ENCODE measurements around the gene HELZ.
"Not testable (repeated sequence)": the region's sequence is repeated elsewhere in the genome, so short reads cannot be mapped to it uniquely, and the experiment has no call there.

The HELZ gene

GRCh38 chr17:67180275-67180674, 64.7 kb downstream of the HELZ start:
- no peak for DNase-seq

DNA sequence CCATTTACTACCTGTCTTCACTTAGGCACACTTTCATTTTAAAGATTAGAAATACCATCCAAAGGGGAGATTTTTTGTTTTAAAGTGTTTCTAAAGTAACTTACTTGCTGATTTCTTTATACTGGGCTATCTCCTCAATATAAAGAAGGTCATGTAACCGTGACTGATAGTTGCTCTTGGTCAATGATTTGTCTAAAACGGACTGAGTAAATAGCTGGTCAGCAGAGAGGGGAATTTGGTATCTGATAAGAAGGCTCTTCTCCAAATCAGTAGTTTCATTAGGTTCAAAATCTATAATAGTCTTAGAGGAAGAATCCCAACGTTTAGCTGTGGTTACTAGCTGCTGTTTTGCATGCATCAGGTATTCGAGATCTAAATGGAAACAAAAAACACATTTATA, 66.4 kb downstream of the HELZ start:
- no peak for DNase-seq

- DNase-seq: no peak
Observed at GRCh38 chr17:67177732-67178131, 67.3 kb downstream of the HELZ start.

DNA sequence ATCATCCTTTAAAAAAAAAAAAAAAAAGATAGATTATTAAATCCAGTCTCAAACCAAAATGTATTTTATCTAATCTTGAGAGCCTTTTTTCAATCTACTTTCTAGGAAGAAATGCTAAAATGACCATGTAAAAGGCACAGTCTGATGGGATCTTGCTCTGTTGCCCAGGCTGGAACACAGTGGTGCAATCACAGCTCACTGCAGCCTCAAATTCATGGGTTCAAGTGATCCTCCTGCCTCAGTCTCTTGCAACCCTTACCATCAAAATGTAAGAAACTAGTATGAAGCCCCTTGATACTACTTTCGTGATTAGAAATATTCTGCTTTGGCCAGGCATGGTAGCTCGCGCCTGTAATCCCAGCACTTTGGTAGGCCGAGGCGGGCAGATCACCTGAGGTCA, 70.8 kb downstream of the HELZ start:
- DNase-seq: no peak

DNA sequence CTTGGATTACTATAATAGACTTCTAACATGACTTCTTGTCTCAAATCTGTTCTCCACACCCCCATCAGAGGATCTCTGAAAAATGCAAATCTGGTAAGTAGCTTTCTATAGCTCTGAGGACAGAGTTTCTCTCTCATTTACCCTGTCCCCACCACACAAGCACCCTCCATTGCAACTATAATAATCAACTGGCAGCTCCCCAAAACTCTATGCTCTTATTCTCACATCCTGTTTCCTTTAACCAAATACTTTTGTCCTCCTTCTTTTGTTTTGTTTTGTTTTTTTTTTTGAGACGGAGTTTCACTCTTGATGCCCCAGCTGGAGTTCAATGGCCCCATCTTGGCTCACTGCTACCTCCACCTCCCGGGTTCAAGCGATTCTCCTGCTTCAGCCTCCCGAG, 73.4 kb downstream of the HELZ start:
- DNase-seq: no peak

DNA sequence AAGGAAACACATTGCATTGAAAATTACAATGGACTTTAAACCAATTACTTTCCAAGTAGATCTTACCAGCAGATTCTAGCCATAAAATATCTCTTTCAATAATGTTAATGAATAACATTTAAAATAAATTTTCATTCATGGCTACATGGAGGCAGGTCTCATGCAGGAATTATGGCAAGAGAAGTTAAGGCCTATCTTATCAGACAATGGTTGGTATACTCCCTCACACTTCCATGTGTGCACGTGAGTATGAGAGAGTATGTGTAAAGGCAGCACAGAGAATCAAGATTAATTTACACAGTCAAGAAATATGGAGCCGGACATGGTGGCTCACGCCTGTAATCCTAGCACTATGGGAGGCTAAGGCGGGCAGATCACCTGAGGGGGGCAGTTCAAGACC, 76.5 kb downstream of the HELZ start:
- no peak for DNase-seq

DNA sequence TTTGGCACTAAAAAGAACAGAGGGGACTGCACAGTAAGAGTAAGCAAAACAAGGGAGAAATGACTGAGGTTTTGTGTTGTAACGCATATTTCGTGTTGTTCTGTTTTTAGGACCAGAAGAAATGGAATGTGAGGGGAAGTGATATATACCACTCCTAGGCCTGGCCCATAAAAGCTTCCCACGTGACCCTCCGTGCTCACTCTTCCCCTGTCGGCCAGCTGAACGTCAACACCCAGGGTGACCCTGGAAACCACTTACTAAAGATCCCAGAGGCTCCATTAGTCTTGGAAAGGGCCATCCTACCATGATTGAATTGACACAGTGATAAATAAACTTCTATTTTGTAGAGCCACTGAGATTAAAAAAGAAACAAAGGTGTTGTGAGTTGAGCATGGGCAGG, 79.8 kb downstream of the HELZ start:
- DNase-seq: no peak

GRCh38 chr17:67164302-67164701, 80.7 kb downstream of the HELZ start:
- DNase-seq: no peak

DNA sequence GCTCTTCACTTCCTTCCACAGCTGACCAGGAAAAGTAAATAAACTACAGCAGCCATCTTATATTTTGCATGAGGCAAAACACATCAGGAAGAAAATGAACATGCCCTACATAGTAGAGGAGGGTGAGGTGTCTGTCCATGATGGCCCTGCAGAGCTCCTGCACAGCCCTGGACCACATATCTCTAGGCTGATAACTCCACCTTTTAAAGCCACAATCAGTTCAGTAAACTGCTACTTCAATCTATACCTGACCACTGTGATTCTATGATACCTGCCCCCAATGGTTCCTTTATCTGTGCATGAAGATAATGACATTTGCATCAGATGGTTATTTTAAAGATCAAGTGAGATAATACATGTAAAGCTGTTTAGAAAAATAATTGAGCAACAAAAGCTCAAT, 82.2 kb downstream of the HELZ start:
- no peak for DNase-seq

DNA sequence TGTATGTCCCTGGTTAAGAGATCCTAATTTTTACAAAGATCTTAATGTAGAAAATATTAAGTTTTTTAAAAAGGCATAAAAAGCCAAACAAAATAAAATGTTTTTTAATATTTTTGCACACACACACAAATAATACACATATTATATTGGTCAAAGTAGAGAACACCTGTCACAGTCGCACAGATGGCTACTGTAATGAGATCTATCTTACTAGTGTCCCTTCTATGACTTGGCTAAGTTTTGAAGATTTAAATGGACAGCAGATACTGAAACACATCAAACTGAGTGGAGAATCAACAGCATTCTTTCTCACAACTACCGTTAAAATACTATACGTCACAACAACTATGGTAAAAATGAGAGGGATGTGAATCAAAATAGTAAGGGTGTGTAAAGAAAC, 83.4 kb downstream of the HELZ start:
- DNase-seq: no peak

DNA sequence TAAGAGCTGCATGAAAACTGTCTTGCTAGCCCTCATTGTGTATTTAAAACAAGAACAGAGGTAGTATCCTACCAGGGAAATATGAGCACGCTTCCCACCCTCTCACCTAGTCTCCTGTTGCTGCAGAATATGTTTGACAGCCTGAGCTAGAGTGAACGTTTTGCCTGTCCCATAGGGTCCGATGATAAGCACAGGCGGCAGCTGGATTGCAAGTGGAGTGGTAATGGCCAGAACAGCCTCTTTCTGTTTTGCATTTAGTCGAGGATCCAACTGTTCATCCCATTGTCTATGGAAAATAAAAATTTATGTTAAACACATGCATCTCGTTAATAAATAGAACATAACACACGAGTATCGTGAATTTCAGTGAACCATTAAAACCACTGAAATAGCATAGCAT, 84.2 kb downstream of the HELZ start:
- DNase-seq: no peak

DNA sequence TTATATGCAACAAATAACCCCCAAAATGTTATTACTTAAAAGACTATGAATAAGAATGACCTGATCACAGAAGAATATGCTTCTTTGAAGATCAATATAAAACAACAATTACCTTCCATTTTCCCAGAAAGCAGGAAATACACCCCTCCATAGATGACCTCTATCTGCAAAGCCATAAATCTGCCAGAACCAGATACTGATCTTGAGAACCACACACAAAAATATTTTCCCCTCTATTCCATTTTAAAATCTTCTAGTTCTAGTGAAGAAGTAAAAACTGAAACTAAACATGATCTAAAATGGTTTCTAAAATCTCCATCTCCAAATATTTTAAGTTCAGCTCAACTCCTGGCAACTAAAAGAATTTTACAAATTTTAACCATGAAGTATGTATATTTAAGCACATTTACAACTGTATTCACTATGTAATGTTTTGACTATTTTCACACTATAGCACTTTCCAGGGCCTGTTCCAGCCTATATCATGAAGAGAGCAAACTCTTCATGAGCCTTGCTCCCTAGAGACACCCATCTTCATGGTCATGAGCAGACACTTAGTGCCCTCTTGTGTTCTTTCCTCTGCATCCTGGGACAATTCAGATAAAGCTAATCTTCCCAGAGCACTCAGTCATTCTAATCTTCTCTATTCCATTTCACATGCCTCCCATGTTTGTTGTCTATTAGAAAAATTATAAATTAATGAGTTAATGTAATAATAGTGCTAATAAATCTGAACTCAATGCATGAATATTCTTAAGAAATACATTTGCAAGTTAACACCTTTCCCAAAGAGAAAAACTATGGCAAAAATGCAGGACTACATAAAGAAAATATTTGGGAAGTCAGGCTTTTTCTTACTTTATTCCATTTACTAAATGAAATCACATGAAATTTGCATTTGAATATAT, 87.0 kb downstream of the HELZ start:
- DNase-seq: no peak

DNA sequence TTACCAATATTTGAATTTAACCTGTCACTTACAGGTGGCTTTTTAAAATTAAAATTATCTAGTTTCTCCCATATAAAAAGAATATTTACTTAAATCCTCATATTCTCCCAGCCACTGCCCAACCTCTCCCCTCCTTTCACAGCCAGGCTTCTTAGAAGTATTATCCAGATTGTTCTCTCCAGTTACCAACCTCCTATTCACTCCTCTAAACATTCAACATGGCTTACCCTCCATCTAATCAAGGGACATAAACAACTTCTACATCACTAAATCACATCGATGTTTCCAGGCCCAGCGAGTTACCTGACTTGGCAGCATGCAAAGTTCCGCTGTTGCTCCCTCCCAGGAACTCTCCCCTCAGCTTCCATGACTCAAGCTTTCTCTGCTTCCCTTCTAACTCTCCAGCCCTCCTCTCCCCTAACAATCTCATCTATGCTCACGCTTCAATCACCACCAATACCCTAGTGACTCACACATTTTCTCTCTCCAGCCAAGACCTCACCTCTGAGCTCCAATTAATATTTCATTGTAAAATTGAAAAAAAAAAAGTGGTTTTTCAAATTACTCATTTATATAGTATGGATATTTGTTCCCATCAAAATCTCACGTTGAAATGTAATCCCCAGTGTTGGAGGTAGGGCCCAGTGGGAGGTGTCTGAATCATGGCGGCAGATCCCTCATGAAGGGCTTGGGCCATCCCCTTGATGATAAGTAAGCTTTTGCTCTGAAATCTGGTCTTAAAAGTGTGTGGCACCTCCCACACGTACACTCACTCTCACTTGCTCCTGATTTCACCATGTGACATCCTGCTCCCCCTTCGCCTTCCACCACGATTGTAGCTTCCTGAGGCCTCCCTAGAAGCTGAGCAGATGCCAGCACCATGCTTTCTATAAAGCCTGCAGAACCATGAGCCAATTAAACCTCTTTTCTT, 88.5 kb downstream of the HELZ start:
- DNase-seq: no peak

DNA sequence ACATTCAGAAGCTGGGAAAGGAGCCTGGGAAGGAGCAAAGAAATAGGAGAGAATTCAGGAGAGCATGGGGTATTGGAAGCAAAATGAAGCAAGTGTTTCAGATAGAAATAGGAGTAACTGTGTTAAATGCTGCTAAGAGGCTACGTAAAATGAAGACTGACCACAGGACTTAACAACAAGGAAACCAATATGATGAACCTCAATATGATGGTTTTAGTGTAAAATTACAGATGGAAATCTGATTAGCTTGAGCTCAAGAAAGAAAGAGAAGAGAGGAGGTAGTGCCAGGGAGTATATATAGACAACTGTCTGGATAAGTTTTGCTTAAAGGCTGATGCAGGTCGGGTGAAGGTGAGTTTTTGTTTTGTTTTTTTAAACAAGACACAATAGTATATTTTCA, 92.2 kb downstream of the HELZ start:
- no peak for DNase-seq

DNA sequence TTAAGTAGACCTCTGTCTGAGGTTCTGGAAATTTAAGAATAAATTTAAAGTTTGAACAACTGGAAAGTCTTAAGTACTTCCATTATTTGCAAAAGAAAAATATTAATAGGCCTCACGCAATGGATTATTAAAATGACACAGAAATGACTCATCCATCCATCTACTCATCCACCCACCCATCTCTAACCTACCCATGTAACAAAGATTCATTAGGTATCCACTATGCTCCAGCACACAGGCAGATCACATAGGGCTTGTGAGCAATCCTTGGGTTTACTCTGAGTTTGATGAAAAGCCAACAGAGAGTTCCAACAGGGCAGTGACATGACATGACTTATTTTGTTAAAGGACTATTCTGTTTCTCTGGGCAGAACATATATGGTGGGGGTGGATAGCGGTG, 93.3 kb downstream of the HELZ start:
- DNase-seq: no peak

GRCh38 chr17:67150826-67151225, 94.2 kb downstream of the HELZ start:
- DNase-seq: no peak

GRCh38 chr17:67148352-67148751, 96.6 kb downstream of the HELZ start:
- DNase-seq: no peak

GRCh38 chr17:67145183-67145805, 99.7 kb downstream of the HELZ start:
- no peak for DNase-seq

GRCh38 chr17:67143318-67143717, 101.7 kb downstream of the HELZ start:
- no peak for DNase-seq

DNA sequence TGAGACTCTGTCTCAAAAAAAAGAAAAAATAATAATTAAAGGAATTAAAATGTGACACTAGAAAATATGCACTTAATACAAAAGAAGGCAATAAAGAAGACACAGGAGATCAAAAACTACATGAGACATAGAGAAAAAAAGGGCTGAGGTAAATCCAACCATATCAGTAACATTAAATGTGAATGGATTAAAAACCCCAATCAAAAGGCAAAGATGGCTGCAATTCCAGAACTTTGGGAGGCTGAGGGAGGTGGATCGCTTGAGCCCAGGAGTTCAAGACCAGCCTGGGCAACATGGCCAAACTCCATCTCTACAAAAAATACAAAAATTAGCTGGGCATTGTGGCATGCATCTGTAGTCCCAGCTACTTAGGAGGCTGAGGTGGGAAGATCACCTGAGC, 103.0 kb downstream of the HELZ start:
- not testable (repeated sequence) for DNase-seq

- DNase-seq: no peak
Observed at GRCh38 chr17:67139784-67140665, 105.0 kb downstream of the HELZ start.

DNA sequence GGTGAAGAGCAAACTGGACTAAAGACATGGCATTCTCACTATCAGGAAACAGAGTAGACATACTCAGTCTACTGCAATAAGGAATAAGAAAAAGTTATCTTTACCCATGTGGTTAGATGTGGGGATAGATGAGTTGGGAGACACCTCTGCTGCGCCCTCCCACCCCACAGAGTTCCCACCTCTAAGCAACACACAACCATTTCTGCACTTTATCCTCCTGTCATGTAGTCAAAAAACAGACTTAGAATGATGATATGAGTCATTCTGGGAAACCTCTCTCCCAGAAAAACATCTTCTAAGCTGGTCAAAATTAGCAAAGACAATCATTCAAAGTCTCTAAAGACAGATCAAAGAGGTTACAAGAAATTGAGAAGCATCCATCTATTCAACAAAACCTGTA, 105.7 kb downstream of the HELZ start:
- no peak for DNase-seq
